ENCODE data around the gene SHTN1. TPM values are rescaled to one million over a fixed set of nuclear protein-coding genes. Genes with fewer than 3 reads are reported as not detected.

Gene SHTN1
- polyA plus RNA-seq, 1 donor (not counting 4 experiments of a cell fraction or from before 2014, with no cell fraction given) = 21.3 TPM

DNA sequence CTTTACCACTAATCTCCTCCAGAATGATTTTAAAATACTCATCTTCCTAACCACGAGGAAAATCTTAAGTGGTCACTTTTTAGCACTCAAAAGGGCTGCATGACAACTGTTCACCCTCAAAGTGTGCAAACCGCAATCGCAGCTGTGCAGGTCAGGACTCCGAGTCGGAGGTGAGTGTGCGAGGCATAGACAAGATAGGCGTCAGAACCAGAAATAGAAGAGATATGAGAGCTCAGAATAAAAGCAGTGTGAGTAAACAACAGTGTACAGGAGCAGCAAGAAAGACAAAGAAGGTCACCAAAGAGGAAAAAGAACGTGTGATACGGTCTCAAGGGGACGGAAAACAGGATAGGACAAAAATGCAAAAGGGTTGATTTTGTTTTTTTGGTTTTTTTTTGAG lies 173.2 kb downstream of the SHTN1 start:
- Histone ChIP-seq H3K36me3 (ENCODE audit: control insufficient read depth in 2 of 2, extremely low read depth in 1 of 2, insufficient read depth in 2 of 2, low read length in 2 of 2) (peaks cover 0 to 6% of the 10 kb centered on the region in 2 experiments), H3K27me3 (ENCODE audit: control insufficient read depth, extremely low read depth, insufficient read depth, low read length) (no peaks in the 10 kb centered on the region), H3K9ac (ENCODE audit: control insufficient read depth, extremely low read depth, insufficient read depth, low read length) (no peak overlapping the region), H3K4me3 (ENCODE audit: control insufficient read depth in 2 of 3, extremely low read depth in 1 of 3, insufficient read depth in 2 of 3, low read depth in 1 of 3, low read length in 3 of 3) (no peak overlapping the region), H3K4me2 (ENCODE audit: control insufficient read depth, extremely low read depth, insufficient read depth, low read depth, low read length) (no peak overlapping the region), H2AFZ (ENCODE audit: control insufficient read depth, low read length) (no peak overlapping the region), H3K79me2 (ENCODE audit: control insufficient read depth, insufficient read depth, low read length) (no peaks in the 10 kb centered on the region), H3K9me1 (ENCODE audit: control insufficient read depth, extremely low read depth, insufficient read depth, low read length) (no peaks in the 10 kb centered on the region), H3K27ac (ENCODE audit: control insufficient read depth, insufficient read depth, low read length) (no peak overlapping the region), H3K9me3 (ENCODE audit: control insufficient read depth, low read depth, low read length) (no peaks in the 10 kb centered on the region), H3K4me1 (ENCODE audit: control insufficient read depth, extremely low read depth, insufficient read depth, low read length) (no peaks in the 10 kb centered on the region), H4K20me1 (ENCODE audit: control insufficient read depth, extremely low read depth, insufficient read depth, low read length) (no peaks in the 10 kb centered on the region)
- no peak for FAIRE-seq
- DNase-seq (ENCODE audit: low read depth, low spot score) = no peak
- dilution Hi-C loops (cut with MboI; ENCODE audit: extremely low pct_ligation_motif_present, low sequenced_read_pairs) = no loop called here
- TF ChIP-seq, protein P1, sequence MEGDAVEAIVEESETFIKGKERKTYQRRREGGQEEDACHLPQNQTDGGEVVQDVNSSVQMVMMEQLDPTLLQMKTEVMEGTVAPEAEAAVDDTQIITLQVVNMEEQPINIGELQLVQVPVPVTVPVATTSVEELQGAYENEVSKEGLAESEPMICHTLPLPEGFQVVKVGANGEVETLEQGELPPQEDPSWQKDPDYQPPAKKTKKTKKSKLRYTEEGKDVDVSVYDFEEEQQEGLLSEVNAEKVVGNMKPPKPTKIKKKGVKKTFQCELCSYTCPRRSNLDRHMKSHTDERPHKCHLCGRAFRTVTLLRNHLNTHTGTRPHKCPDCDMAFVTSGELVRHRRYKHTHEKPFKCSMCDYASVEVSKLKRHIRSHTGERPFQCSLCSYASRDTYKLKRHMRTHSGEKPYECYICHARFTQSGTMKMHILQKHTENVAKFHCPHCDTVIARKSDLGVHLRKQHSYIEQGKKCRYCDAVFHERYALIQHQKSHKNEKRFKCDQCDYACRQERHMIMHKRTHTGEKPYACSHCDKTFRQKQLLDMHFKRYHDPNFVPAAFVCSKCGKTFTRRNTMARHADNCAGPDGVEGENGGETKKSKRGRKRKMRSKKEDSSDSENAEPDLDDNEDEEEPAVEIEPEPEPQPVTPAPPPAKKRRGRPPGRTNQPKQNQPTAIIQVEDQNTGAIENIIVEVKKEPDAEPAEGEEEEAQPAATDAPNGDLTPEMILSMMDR (optimal IDR thresholded peaks at IDR 0.05 in 1 of 3, IDR thresholded peaks at IDR 0.05 in 1 of 3, conservative IDR thresholded peaks at IDR 0.05 in 1 of 3; ENCODE audit: extremely low read depth in 1 of 3, insufficient read depth in 2 of 3, low read length in 3 of 3) = no peak
- TF ChIP-seq EZH2 (IDR thresholded peaks at IDR 0.05; ENCODE audit: low read length) = no peak

Small RNA genes lying within 50 kb of the gene (small RNA-seq; reads per million reads assigned to genes)
- 0 to 0.25 (median 0) reads per million in 3 experiments for gene AC012308.1 (ENCODE audit: insufficient read length in 3 of 3, low read depth in 3 of 3, low replicate concordance in 1 of 3)

Other genes with a start within 250 kb of the SHTN1 start
- gene ENO4, start 155.7 kb downstream of the SHTN1 start, polyA plus RNA-seq = 0.17 to 0.35 TPM (median 0.25 TPM) in 3 replicates
- 0.03 to 0.04 TPM in 2 of 3 replicates, not detected in the other for gene VAX1, start 133.1 kb upstream of the SHTN1 start, polyA plus RNA-seq
- not detected in 3 replicates for gene KCNK18, start 192.3 kb upstream of the SHTN1 start, polyA plus RNA-seq
- not detected in 3 replicates for gene SLC18A2, start 235.9 kb upstream of the SHTN1 start, polyA plus RNA-seq

All from keratinocyte (primary cell).